NCI-H460 (cell line): ENCODE results near the gene SPEM2. TPM values are rescaled to one million over a fixed set of nuclear protein-coding genes. Genes with fewer than 3 reads are reported as not detected.

ENCODE experiments used
- DNase-seq: peaks from one replicate; pipeline ENCODE4 v3.0.0-alpha.2; 2016; ENCODE audit warnings: low read depth; ENCODE audit errors: extremely low read depth
- total RNA-seq: library from RNA; depleted of rRNA; stranded (reverse); fragments of >200 nt; shearing (Covaris generic); gene quantifications from 2 replicates; pipeline ENCODE4 v1.2.3, GENCODE V29; 2014

Gene SPEM2
- total RNA-seq, 1 experiment from 2014 or later: not detected

- no peak for DNase-seq
These were observed 21.8 kb upstream of the SPEM2 start for GRCh38 chr17:7403727-7403976.

- DNase-seq: peak; percentile 99
These were observed 21.3 kb upstream of the SPEM2 start, which contains the start of gene TMEM256 for GRCh38 chr17:7403977-7404736. Gene TMEM256, minus strand, starts transcription at chr17:7404097. Its CDS starts 13 bp downstream, at chr17:7404084.

GRCh38 chr17:7404737-7405349 lies 20.6 kb upstream of the SPEM2 start:
- no peak for DNase-seq

- DNase-seq: no peak
These were observed 19.8 kb upstream of the SPEM2 start for GRCh38 chr17:7405350-7406234.

- DNase-seq: no peak
These were observed 19.1 kb upstream of the SPEM2 start for GRCh38 chr17:7406235-7406825.

GRCh38 chr17:7407082-7407481 lies 18.3 kb upstream of the SPEM2 start:
- no peak for DNase-seq

- DNase-seq: no peak
These were observed 17.7 kb upstream of the SPEM2 start, which contains the start of gene NLGN2 for GRCh38 chr17:7407485-7408251. Gene NLGN2, plus strand, starts transcription at chr17:7407845. Its CDS starts 411 bp downstream, at chr17:7408256.

- DNase-seq: no peak
These were observed 17.1 kb upstream of the SPEM2 start for GRCh38 chr17:7408252-7408727.

GRCh38 chr17:7408863-7409262 lies 16.6 kb upstream of the SPEM2 start:
- DNase-seq: no peak

- DNase-seq: no peak
These were observed 15.7 kb upstream of the SPEM2 start for GRCh38 chr17:7409716-7410115.

GRCh38 chr17:7410634-7411426 lies 14.6 kb upstream of the SPEM2 start:
- no peak for DNase-seq

GRCh38 chr17:7411427-7411750 lies 14.0 kb upstream of the SPEM2 start:
- DNase-seq: no peak

GRCh38 chr17:7413346-7413985 lies 11.9 kb upstream of the SPEM2 start:
- DNase-seq: no peak

- DNase-seq: no peak
These were observed 10.6 kb upstream of the SPEM2 start for GRCh38 chr17:7414837-7415236.

GRCh38 chr17:7415784-7416183 lies 9.6 kb upstream of the SPEM2 start:
- no peak for DNase-seq

- no peak for DNase-seq
These were observed 9.1 kb upstream of the SPEM2 start for GRCh38 chr17:7416323-7416722.

GRCh38 chr17:7417056-7417655 lies 8.3 kb upstream of the SPEM2 start:
- no peak for DNase-seq

GRCh38 chr17:7418472-7419152 lies 6.8 kb upstream of the SPEM2 start:
- DNase-seq: no peak
